H1 (cell line): ENCODE results near the gene RPL32. TPM values are rescaled to one million over a fixed set of nuclear protein-coding genes. Genes with fewer than 3 reads are reported as not detected.

Experiments used
- CTCF ChIA-PET: fragments of 300-600 bp; sonication (Branson Sonifier 250); formaldehyde crosslinking; loops from one replicate; lab custom pipeline; 2021; ENCODE audit not compliant: partially characterized antibody; lab: Charles Lee
- POLR2A ChIA-PET: fragments of 300-600 bp; sonication (Branson Sonifier 250); formaldehyde crosslinking; loops from one replicate; lab custom pipeline; 2021; ENCODE audit warnings: inconsistent platforms; ENCODE audit not compliant: partially characterized antibody; lab: Charles Lee
- DNase-seq, 2 experiments: peaks; one replicate each; pipeline versions ENCODE4 v3.0.0 to v3.0.0-alpha.2; 2010 to 2022; ENCODE audit warnings: low spot score in 2 of 2, low read depth in 1 of 2, mixed read lengths in 1 of 2
- FAIRE-seq: peaks from 2 replicates; lab custom pipeline; 2011; peaks lifted over from hg19 to GRCh38; lab: Jason Lieb, UNC
- H2AFZ ChIP-seq: 2 replicates; pipeline ENCODE4 v1.8.1; 2012; ENCODE audit warnings: low read length, inconsistent platforms
- H2AK5ac ChIP-seq: 2 replicates; pipeline ENCODE4 v1.6.1; 2013; ENCODE audit warnings: low read depth, low read length
- H2BK120ac ChIP-seq: replicated peaks from 2 replicates; pipeline ENCODE3; 2013; ENCODE audit warnings: low read depth, low read length, inconsistent platforms
- H2BK12ac ChIP-seq: 2 replicates; pipeline ENCODE4 v1.6.1; 2013; ENCODE audit warnings: low read depth, low read length
- H2BK15ac ChIP-seq: 2 replicates; pipeline ENCODE4 v1.6.1; 2013; ENCODE audit warnings: low read length
- H2BK20ac ChIP-seq: 2 replicates; pipeline ENCODE4 v1.6.1; 2013; ENCODE audit warnings: low read length
- H2BK5ac ChIP-seq: 2 replicates; pipeline ENCODE4 v1.6.1; 2013; ENCODE audit warnings: low read depth, low read length
- H3K14ac ChIP-seq: 2 replicates; pipeline ENCODE4 v1.6.1; 2013; ENCODE audit warnings: inconsistent platforms; ENCODE audit not compliant: insufficient read length
- H3K18ac ChIP-seq: 2 replicates; pipeline ENCODE4 v1.6.1; 2013; ENCODE audit warnings: low read length; ENCODE audit errors: extremely low read depth
- H3K23ac ChIP-seq: 2 replicates; pipeline ENCODE4 v1.6.1; 2013; ENCODE audit warnings: inconsistent platforms; ENCODE audit not compliant: insufficient read length
- H3K23me2 ChIP-seq: 2 replicates; pipeline ENCODE4 v1.6.1; 2013; ENCODE audit warnings: low read depth, low read length
- H3K27ac ChIP-seq: 2 replicates; pipeline ENCODE4 v1.6.1; 2011; ENCODE audit warnings: low read depth, low read length, inconsistent platforms
- H3K27me3 ChIP-seq, 4 experiments: replicated peaks in 1 of 4; 1 replicate in 1 of 4; 2 replicates in 3 of 4; pipeline versions ENCODE4 v1.6.1 to v1.8.1; 2011 to 2013; ENCODE audit warnings: low read length in 3 of 4, mild to moderate bottlenecking in 3 of 4, inconsistent platforms in 2 of 4, mixed read lengths in 2 of 4, moderate library complexity in 1 of 4; ENCODE audit not compliant: control insufficient read depth in 3 of 4, insufficient read depth in 3 of 4; ENCODE audit errors: extremely low read depth in 1 of 4
- H3K36me3 ChIP-seq, 4 experiments: 2 replicates each; pipeline versions ENCODE4 v1.6.1 to v1.8.1; 2011 to 2013; ENCODE audit warnings: mild to moderate bottlenecking in 4 of 4, low read length in 3 of 4, moderate library complexity in 2 of 4, control low read depth in 1 of 4, inconsistent platforms in 1 of 4; ENCODE audit not compliant: insufficient read depth in 4 of 4, control insufficient read depth in 2 of 4
- H3K4ac ChIP-seq: replicated peaks from 2 replicates; pipeline ENCODE3; 2013; ENCODE audit warnings: low read length, low read depth, mixed read lengths, inconsistent platforms; ENCODE audit not compliant: insufficient read length
- H3K4me1 ChIP-seq, 4 experiments: replicated peaks in 1 of 4; 1 replicate in 1 of 4; 2 replicates in 3 of 4; pipeline versions ENCODE4 v1.6.1 to v1.8.1; 2011 to 2013; ENCODE audit warnings: low read length in 3 of 4, inconsistent platforms in 2 of 4, mixed read lengths in 1 of 4; ENCODE audit not compliant: insufficient read depth in 4 of 4, control insufficient read depth in 3 of 4
- H3K4me2 ChIP-seq, 2 experiments: 2 replicates each; pipeline versions ENCODE4 v1.6.1 to v1.8.1; 2011 to 2013; ENCODE audit warnings: low read depth in 2 of 2, low read length in 2 of 2, control low read depth in 1 of 2, inconsistent platforms in 1 of 2, mild to moderate bottlenecking in 1 of 2; ENCODE audit not compliant: insufficient read depth in 1 of 2
- H3K4me3 ChIP-seq, 4 experiments: fragments of 200-600, 300-600 bp in 1 of 4; sonication (generic), shearing (Covaris generic), sonication (Bioruptor Twin) in 1 of 4; 2 replicates each; pipeline versions ENCODE4 v1.5.1 to v1.8.1; 2011 to 2016; ENCODE audit warnings: low read length in 4 of 4, low read depth in 3 of 4, control low read depth in 2 of 4, inconsistent platforms in 2 of 4, mild to moderate bottlenecking in 2 of 4, mixed read lengths in 1 of 4, moderate library complexity in 1 of 4; ENCODE audit not compliant: insufficient read depth in 2 of 4; ENCODE audit errors: extremely low read depth in 1 of 4
- H3K56ac ChIP-seq: replicated peaks from 2 replicates; pipeline ENCODE3; 2013; ENCODE audit warnings: low read depth, mild to moderate bottlenecking, mixed read lengths, low read length, inconsistent platforms; ENCODE audit not compliant: insufficient read length
- H3K79me1 ChIP-seq: 2 replicates; pipeline ENCODE4 v1.6.1; 2013; ENCODE audit warnings: low read depth, low read length, control low read depth
- H3K79me2 ChIP-seq, 2 experiments: 2 replicates each; pipeline versions ENCODE4 v1.6.1 to v1.8.1; 2012 to 2013; ENCODE audit warnings: low read length in 2 of 2, mild to moderate bottlenecking in 2 of 2, inconsistent platforms in 1 of 2; ENCODE audit not compliant: insufficient read depth in 2 of 2, control insufficient read depth in 1 of 2
- H3K9ac ChIP-seq, 4 experiments: replicated peaks in 1 of 4; 1 replicate in 1 of 4; 2 replicates in 3 of 4; pipeline versions ENCODE4 v1.6.1 to v1.8.1; 2011 to 2013; ENCODE audit warnings: low read depth in 3 of 4, low read length in 3 of 4, control low read depth in 2 of 4, mild to moderate bottlenecking in 2 of 4, moderate library complexity in 2 of 4, inconsistent platforms in 1 of 4; ENCODE audit errors: extremely low read depth in 1 of 4
- H3K9me3 ChIP-seq, 2 experiments: 2 replicates each; pipeline versions ENCODE4 v1.6.1 to v1.8.1; 2012 to 2013; ENCODE audit warnings: mild to moderate bottlenecking in 2 of 2, moderate library complexity in 2 of 2, control low read depth in 1 of 2, inconsistent platforms in 1 of 2, low read depth in 1 of 2, low read length in 1 of 2, mixed read lengths in 1 of 2; ENCODE audit not compliant: insufficient read depth in 2 of 2
- H4K20me1 ChIP-seq, 2 experiments: replicated peaks in 1 of 2; 2 replicates each; pipeline versions ENCODE3 to v1.8.1; 2011 to 2013; ENCODE audit warnings: inconsistent platforms in 2 of 2, low read length in 2 of 2, mild to moderate bottlenecking in 1 of 2; ENCODE audit not compliant: insufficient read depth in 2 of 2, control insufficient read depth in 1 of 2
- H4K5ac ChIP-seq: 2 replicates; pipeline ENCODE4 v1.6.1; 2013; ENCODE audit warnings: low read length, low read depth, mixed read lengths, inconsistent platforms; ENCODE audit not compliant: insufficient read length
- H4K8ac ChIP-seq: 2 replicates; pipeline ENCODE4 v1.8.0; 2013; ENCODE audit warnings: mild to moderate bottlenecking, moderate library complexity, low read length, inconsistent platforms; ENCODE audit not compliant: insufficient read depth; ENCODE audit errors: extremely low read depth
- H4K91ac ChIP-seq: replicated peaks from 2 replicates; pipeline ENCODE3; 2013; ENCODE audit warnings: low read length, mixed read lengths, inconsistent platforms; ENCODE audit not compliant: insufficient read length
- CHD1 ChIP-seq: IDR thresholded peaks from 2 replicates; pipeline ENCODE4 v1.6.1; 2012; ENCODE audit warnings: low read depth, low read length, improper control_type of control experiment
- EGR1 ChIP-seq: IDR thresholded peaks from 2 replicates; pipeline ENCODE4 v1.6.1; 2011; ENCODE audit warnings: low read depth, low read length, borderline replicate concordance
- EZH2 ChIP-seq: fragments of 200-600 bp; sonication (generic); IDR thresholded peaks from 2 replicates; pipeline ENCODE4 v1.7.1; 2012; ENCODE audit warnings: low read depth, mild to moderate bottlenecking, moderate library complexity, low read length, inconsistent platforms; ENCODE audit not compliant: severe bottlenecking
- JUND ChIP-seq: IDR thresholded peaks from 2 replicates; pipeline ENCODE4 v1.6.1; 2011; ENCODE audit warnings: mild to moderate bottlenecking, improper control_type of control experiment, low read length
- KDM1A ChIP-seq: fragments of 200-600, 300-600 bp; sonication (generic); IDR thresholded peaks from 2 replicates; pipeline ENCODE4 v1.7.1; 2016; ENCODE audit warnings: mild to moderate bottlenecking, low read length, borderline replicate concordance
- NANOG ChIP-seq: IDR thresholded peaks from 2 replicates; pipeline ENCODE4 v1.6.1; 2011; ENCODE audit warnings: low read length, low read depth, mild to moderate bottlenecking, inconsistent platforms; ENCODE audit not compliant: insufficient read depth, poor library complexity, severe bottlenecking
- RNF2 ChIP-seq: fragments of 200-900, 300-1000 bp; sonication (generic); IDR thresholded peaks from 2 replicates; pipeline ENCODE4 v1.7.1; 2016; ENCODE audit warnings: borderline replicate concordance, low read depth, mild to moderate bottlenecking, antibody characterized with exemption, low read length; ENCODE audit not compliant: poor library complexity, severe bottlenecking; ENCODE audit errors: missing control alignments
- ZNF274 ChIP-seq: IDR thresholded peaks from 2 replicates; pipeline ENCODE4 v1.7.0; 2012; ENCODE audit warnings: low read length, borderline replicate concordance; ENCODE audit errors: extremely low read depth
- WGBS, 2 experiments: shearing (Covaris generic) in 1 of 2; methylation state at CpG; one replicate each; pipeline versions ENCODE4 v1.1.6 to v1.1.7; 2013 to 2015; ENCODE audit warnings: low lambda C conversion rate in 2 of 2, mixed read lengths in 2 of 2, inconsistent platforms in 1 of 2, low coverage in 1 of 2, missing lambda C conversion rate in 1 of 2; ENCODE audit not compliant: insufficient replicate concordance in 2 of 2, insufficient coverage in 1 of 2, insufficient read length in 1 of 2; ENCODE audit errors: extremely low coverage in 1 of 2, missing lambda C conversion rate in 1 of 2; 5-methylcytosine and 5-hydroxymethylcytosine counted together
- polyA plus RNA-seq, 7 experiments: library from polyadenylated mRNA; depleted of rRNA in 3 of 7; stranded (reverse) in 5 of 7; unstranded in 2 of 7; fragments of >200 nt in 5 of 7; fragments of 200-250 nt in 2 of 7; gene quantifications; 1 replicate in 5 of 7; 2 replicates in 1 of 7; 4 replicates in 1 of 7; pipeline versions ENCODE4 v1.2.1 to v1.2.3, GENCODE V29; 2011 to 2013; ENCODE audit warnings: missing spikeins in 2 of 7, mixed read lengths in 2 of 7
- total RNA-seq: library from RNA; stranded (reverse); fragmentation: NEBNext Ultra II Directional; extraction: Animal tissue kit (Norgen Biotek cat#: 25700); gene quantifications from 2 replicates; pipeline ENCODE4 v1.2.1, GENCODE V29; 2021
- TF ChIP-seq, protein P1 (sequence below), 3 experiments: IDR thresholded peaks; 1 replicate in 2 of 3; 2 replicates in 1 of 3; pipeline versions ENCODE4 v1.5.1 to v1.6.1; 2011; ENCODE audit warnings: low read length in 3 of 3, mild to moderate bottlenecking in 3 of 3, inconsistent platforms in 2 of 3, low read depth in 1 of 3, moderate library complexity in 1 of 3; ENCODE audit not compliant: insufficient read depth in 1 of 3; ENCODE audit errors: control extremely low read depth in 1 of 3
- TF ChIP-seq, protein P2 (sequence below): IDR thresholded peaks from 2 replicates; pipeline ENCODE4 v1.6.1; 2012; ENCODE audit warnings: inconsistent platforms

RPL32 gene
- total and polyA plus RNA-seq, 2 of the 8 experiments (the other 6 are each of a cell fraction or from before 2014, with no cell fraction given): 1,443 to 2,043 TPM

DNA sequence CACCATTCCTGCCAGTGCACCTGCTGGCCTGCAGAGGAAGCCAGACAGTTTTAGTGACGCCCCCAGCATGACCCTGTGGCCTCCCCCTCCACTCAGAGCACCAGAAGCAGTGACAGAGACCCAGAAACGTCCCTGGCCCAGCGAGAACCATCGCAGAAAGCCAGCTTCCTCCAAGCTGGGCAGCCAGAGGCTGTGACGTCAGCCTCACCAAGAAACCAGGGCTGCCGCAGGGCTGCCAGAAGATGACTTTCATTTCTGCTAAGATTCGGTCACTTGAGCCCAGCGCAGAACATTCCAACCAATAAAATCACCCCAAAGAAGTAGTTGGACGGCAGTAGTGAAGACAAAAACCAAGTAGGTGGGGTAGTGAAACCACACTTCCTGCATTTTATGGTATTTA, 29.6 kb upstream of the RPL32 start:
- Histone ChIP-seq H2BK5ac (no peak overlapping the region), H2BK15ac (no peak overlapping the region), H3K23me2 (peaks cover 4% of the 10 kb centered on the region; the same call in 1 of the 2 replicates), H4K5ac (no peak overlapping the region), H3K4me2 (no peak overlapping the region), H2AK5ac (no peak overlapping the region), H3K27me3 (peaks cover 0 to 20% (median 5%) of the 10 kb centered on the region in 4 experiments; a peak in 3 of 7 replicates), H2BK12ac (no peak overlapping the region), H3K4ac (no peak overlapping the region), H3K14ac (no peak overlapping the region), H4K20me1 (peaks cover 0 to 1% of the 10 kb centered on the region in 2 experiments), H3K79me2 (no peaks in the 10 kb centered on the region), H4K91ac (no peak overlapping the region), H3K4me1 (peaks cover 0 to 2% (median 2%) of the 10 kb centered on the region in 4 experiments; a peak in 3 of 7 replicates), H3K79me1 (no peaks in the 10 kb centered on the region), H3K4me3 (no peak overlapping the region), H3K56ac (no peak overlapping the region), H3K23ac (no peak overlapping the region), H3K18ac (no peak overlapping the region), H4K8ac (no peak overlapping the region), H3K36me3 (no peaks in the 10 kb centered on the region), H2AFZ (no peak overlapping the region), H3K9ac (no peak overlapping the region), H3K27ac (no peak overlapping the region), H2BK120ac (no peak overlapping the region), H2BK20ac (no peak overlapping the region), H3K9me3 (no peaks in the 10 kb centered on the region)
- no peak for FAIRE-seq
- DNase-seq: no peak
- 86% methylated on average over 9 of the region's 9 CpGs; no CpG with 5 or more reads in 1 of the 2 experiments for WGBS, 2 experiments
- ChIA-PET CTCF (interaction anchor here (1.3 to 21.3 kb wide), 4 partner anchors 8 to 78 kb away, joined by 4 to 353 read pairs (median 6); no protein-coding TSS in a partner anchor), POLR2A (interaction anchor here (22.9 kb wide), 1 partner anchor 34 kb away, joined by 314 read pairs; the partner anchor contains the start of gene RPL32)
- TF ChIP-seq JUND (no peak), EGR1 (no peak), RNF2 (no peak), CHD1 (no peak), ZNF274 (no peak), KDM1A (no peak), NANOG (no peak), EZH2 (no peak)
- TF ChIP-seq, protein P1, sequence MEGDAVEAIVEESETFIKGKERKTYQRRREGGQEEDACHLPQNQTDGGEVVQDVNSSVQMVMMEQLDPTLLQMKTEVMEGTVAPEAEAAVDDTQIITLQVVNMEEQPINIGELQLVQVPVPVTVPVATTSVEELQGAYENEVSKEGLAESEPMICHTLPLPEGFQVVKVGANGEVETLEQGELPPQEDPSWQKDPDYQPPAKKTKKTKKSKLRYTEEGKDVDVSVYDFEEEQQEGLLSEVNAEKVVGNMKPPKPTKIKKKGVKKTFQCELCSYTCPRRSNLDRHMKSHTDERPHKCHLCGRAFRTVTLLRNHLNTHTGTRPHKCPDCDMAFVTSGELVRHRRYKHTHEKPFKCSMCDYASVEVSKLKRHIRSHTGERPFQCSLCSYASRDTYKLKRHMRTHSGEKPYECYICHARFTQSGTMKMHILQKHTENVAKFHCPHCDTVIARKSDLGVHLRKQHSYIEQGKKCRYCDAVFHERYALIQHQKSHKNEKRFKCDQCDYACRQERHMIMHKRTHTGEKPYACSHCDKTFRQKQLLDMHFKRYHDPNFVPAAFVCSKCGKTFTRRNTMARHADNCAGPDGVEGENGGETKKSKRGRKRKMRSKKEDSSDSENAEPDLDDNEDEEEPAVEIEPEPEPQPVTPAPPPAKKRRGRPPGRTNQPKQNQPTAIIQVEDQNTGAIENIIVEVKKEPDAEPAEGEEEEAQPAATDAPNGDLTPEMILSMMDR (IDR thresholded peaks at IDR 0.05; ENCODE audit: control extremely low read depth in 1 of 3, insufficient read depth in 1 of 3, low read depth in 1 of 3, low read length in 3 of 3): no peak
- TF ChIP-seq, protein P2, sequence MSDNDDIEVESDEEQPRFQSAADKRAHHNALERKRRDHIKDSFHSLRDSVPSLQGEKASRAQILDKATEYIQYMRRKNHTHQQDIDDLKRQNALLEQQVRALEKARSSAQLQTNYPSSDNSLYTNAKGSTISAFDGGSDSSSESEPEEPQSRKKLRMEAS: no peak
